Nephron (organoid): ENCODE measurements around the gene HOXC11.

Experiments
- H3K27ac Mint-ChIP-seq, 3 experiments: 2 replicates each; pipeline ENCODE4 v1.8.0; 2020; ENCODE audit warnings: mixed read lengths in 3 of 3, mild to moderate bottlenecking in 2 of 3, moderate library complexity in 1 of 3
- H3K27me3 Mint-ChIP-seq: 2 replicates; pipeline ENCODE4 v1.8.0; 2021; ENCODE audit warnings: low read depth, mild to moderate bottlenecking, moderate library complexity, mixed read lengths
- H3K36me3 Mint-ChIP-seq: 2 replicates; pipeline ENCODE4 v1.8.0; 2020; ENCODE audit warnings: low read depth, mixed read lengths
- H3K4me1 Mint-ChIP-seq: 2 replicates; pipeline ENCODE4 v1.8.0; 2020; ENCODE audit warnings: mixed read lengths
- H3K4me3 Mint-ChIP-seq, 3 experiments: 2 replicates each; pipeline ENCODE4 v1.8.0; 2020; ENCODE audit warnings: mild to moderate bottlenecking in 3 of 3, mixed read lengths in 3 of 3, moderate library complexity in 2 of 3
- H3K9me3 Mint-ChIP-seq: 2 replicates; pipeline ENCODE4 v1.8.0; 2020; ENCODE audit warnings: mixed read lengths
- CTCF ChIP-seq, 3 experiments: fragments of 200-600 bp; sonication (generic); IDR thresholded peaks; one replicate each; pipeline ENCODE4 v1.5.0; 2021; ENCODE audit warnings: antibody characterized with exemption in 3 of 3; ENCODE audit not compliant: unreplicated experiment in 3 of 3

HOXC11 gene

GRCh38 chr12:53976823-53977595, 4.1 kb downstream of the HOXC11 start:
- no peaks in the 10 kb centered on the region for H3K9me3 Mint-ChIP-seq
- peaks cover 100% of the 10 kb centered on the region for H3K27me3 Mint-ChIP-seq
- H3K4me1 Mint-ChIP-seq, result peaks cover 35% of the 10 kb centered on the region
- peak overlapping the region; percentile 39 to 86 (median 55) for H3K4me3 Mint-ChIP-seq
- no peak for TF ChIP-seq CTCF (IDR thresholded peaks at IDR 0.05; ENCODE audit: unreplicated experiment in 3 of 3)
- H3K36me3 Mint-ChIP-seq, result no peaks in the 10 kb centered on the region
- peak overlapping the region in 2 of 3 experiments; percentile 67 to 100 for H3K27ac Mint-ChIP-seq

GRCh38 chr12:53977596-53978445, 4.9 kb downstream of the HOXC11 start:
- Mint-ChIP-seq H3K27ac (peak overlapping the region; percentile 39 to 100 (median 97)), H3K4me1 (peaks cover 33% of the 10 kb centered on the region), H3K9me3 (no peaks in the 10 kb centered on the region), H3K36me3 (no peaks in the 10 kb centered on the region), H3K27me3 (peaks cover 100% of the 10 kb centered on the region), H3K4me3 (peak overlapping the region in 2 of 3 experiments; percentile 28 to 96)
- no peak for TF ChIP-seq CTCF (IDR thresholded peaks at IDR 0.05; ENCODE audit: unreplicated experiment in 3 of 3)

- no peak for TF ChIP-seq CTCF (IDR thresholded peaks at IDR 0.05; ENCODE audit: unreplicated experiment in 3 of 3)
- H3K27me3 Mint-ChIP-seq, result peaks cover 100% of the 10 kb centered on the region
- no peaks in the 10 kb centered on the region for H3K36me3 Mint-ChIP-seq
- H3K27ac Mint-ChIP-seq, result peak overlapping the region; percentile 39 to 100 (median 97)
- peak overlapping the region in 2 of 3 experiments; percentile 60 to 96 for H3K4me3 Mint-ChIP-seq
- peaks cover 27% of the 10 kb centered on the region for H3K4me1 Mint-ChIP-seq
- H3K9me3 Mint-ChIP-seq, result no peaks in the 10 kb centered on the region
Measured at GRCh38 chr12:53978477-53979356, 5.8 kb downstream of the HOXC11 start.

DNA sequence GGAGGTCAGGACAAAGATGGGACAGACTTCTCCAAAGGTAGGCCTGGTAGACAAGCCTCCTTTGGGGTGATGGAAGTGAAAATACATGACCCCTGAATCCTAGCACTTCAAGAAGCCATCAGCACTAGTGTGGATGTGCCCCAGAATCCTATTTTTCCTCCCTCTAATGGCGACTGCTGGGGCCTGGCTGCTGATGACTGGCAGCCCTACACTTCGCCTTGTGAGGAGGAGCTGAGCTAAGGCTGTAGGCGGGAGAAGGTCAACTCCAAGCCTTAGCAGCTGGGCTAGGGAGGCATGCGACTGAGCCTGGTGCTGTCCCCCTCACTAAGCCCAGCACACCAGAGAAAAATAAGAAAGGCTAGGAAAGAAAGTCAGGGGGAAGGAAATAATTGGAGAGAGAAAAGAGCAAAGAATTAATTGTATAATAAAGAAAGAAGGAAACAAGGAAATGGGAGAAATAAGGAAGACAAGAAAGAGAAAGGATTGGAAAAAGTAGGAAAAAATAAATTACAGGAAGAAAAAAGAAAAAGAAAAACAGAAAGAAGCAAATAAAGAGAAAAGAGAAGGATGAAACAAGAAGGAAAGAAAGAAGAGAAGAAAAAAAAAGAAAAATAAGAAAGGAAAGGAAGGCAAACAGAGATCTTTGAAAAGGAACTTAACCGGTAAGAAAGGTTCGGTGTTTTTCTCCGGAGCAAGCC, 7.3 kb downstream of the HOXC11 start:
- TF ChIP-seq CTCF (IDR thresholded peaks at IDR 0.05; ENCODE audit: unreplicated experiment in 3 of 3), result no peak
- no peaks in the 10 kb centered on the region for H3K9me3 Mint-ChIP-seq
- peaks cover 29% of the 10 kb centered on the region for H3K4me1 Mint-ChIP-seq
- H3K27ac Mint-ChIP-seq, result peak overlapping the region; percentile 79 to 100 (median 97)
- no peaks in the 10 kb centered on the region for H3K36me3 Mint-ChIP-seq
- H3K27me3 Mint-ChIP-seq, result peaks cover 100% of the 10 kb centered on the region
- H3K4me3 Mint-ChIP-seq, result peak overlapping the region; percentile 71 to 99 (median 96)

GRCh38 chr12:53980802-53981496, 8.0 kb downstream of the HOXC11 start:
- Mint-ChIP-seq H3K36me3 (no peaks in the 10 kb centered on the region), H3K27ac (peak overlapping the region; percentile 79 to 100 (median 97)), H3K4me1 (peaks cover 22% of the 10 kb centered on the region), H3K4me3 (peak overlapping the region; percentile 74 to 99 (median 96)), H3K9me3 (no peaks in the 10 kb centered on the region), H3K27me3 (peaks cover 100% of the 10 kb centered on the region)
- no peak for TF ChIP-seq CTCF (IDR thresholded peaks at IDR 0.05; ENCODE audit: unreplicated experiment in 3 of 3)
